Limb (tissue), 2 donors: Measurements from ENCODE around the gene FKBP1A.

Experiments
- DNase-seq, 2 donors: peaks; one replicate each; pipeline ENCODE4 v3.0.0-alpha.2; 2016; ENCODE audit errors: extremely low spot score in 2 of 2

Gene FKBP1A

DNA sequence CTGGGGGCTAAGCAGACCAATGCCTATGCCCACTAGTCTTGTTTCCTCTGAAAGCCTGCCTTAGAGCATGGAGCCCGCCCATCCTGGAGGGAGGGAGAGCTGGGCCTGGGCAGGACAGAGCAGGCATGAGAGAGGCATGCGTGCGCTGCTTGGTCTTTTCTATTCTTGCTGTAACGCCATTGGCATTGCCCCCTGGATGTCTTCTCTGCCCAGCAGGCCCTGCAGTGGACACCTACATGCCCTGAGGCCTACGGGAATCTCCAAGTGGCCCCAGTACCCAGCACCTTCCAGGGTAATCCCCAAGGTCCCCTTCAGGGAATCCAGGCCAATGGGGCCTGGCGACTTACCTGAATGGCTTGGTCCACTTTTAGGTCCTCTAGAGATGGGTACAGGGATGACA, 72.8 kb downstream of the FKBP1A start:
- DNase-seq: no peak

DNA sequence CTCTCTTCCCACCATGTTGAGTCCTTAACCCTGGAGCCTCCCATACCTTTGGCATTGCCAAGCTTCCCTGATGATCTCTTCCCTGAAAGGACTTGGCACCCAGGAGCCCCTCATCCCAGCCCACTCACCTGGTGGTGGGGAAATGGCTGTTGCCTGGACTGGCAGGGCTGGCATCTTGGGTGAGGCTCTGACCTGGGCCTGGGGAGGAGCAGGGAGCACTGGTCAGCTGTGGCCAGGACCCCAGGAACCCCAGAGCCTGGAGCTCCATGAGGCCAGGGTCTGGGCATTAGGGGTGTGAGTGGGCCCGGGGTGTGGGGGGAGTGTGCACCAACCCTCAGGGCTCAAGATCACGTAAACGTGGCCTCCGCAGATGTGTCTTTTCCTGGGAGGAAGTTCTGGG, 73.4 kb downstream of the FKBP1A start:
- DNase-seq: no peak

GRCh38 chr20:1319051-1319450, 73.8 kb downstream of the FKBP1A start:
- no peak for DNase-seq
